ENCODE data around the gene ENPP3.

ENPP3 gene

GRCh38 chr6:131636880-131637792 is at the start of gene ENPP3:
ENPP3 (plus strand) TSS chr6:131637302; CDS start chr6:131637385, 83 bp downstream.
- DNase-seq (ENCODE audit: low read depth in 2 of 2) = peak; percentile 12 to 23
- no peak within 1 kb of the TSS for H3K4me3 ChIP-seq (replicated peaks in 1 of 2; ENCODE audit: low read depth in 2 of 2, low read length in 2 of 2)
- TF ChIP-seq CTCF (IDR thresholded peaks at IDR 0.05; ENCODE audit: low read depth, low read length) = no peak

GRCh38 chr6:131587909-131588308 is 49.2 kb upstream of the ENPP3 start:
- DNase-seq (ENCODE audit: low read depth in 2 of 2) = no peak
- TF ChIP-seq CTCF (IDR thresholded peaks at IDR 0.05; ENCODE audit: low read depth, low read length) = no peak
- H3K4me3 ChIP-seq (replicated peaks in 1 of 2; ENCODE audit: low read depth in 2 of 2, low read length in 2 of 2) = no peak overlapping the region

- H3K4me3 ChIP-seq (replicated peaks in 1 of 2; ENCODE audit: low read depth in 2 of 2, low read length in 2 of 2) = no peak overlapping the region
- DNase-seq (ENCODE audit: low read depth in 2 of 2) = no peak
- TF ChIP-seq CTCF (IDR thresholded peaks at IDR 0.05; ENCODE audit: low read depth, low read length) = no peak
Observed at GRCh38 chr6:131588643-131589042, 48.5 kb upstream of the ENPP3 start.

GRCh38 chr6:131592935-131593334 is 44.2 kb upstream of the ENPP3 start:
- DNase-seq (ENCODE audit: low read depth in 2 of 2) = no peak
- H3K4me3 ChIP-seq (replicated peaks in 1 of 2; ENCODE audit: low read depth in 2 of 2, low read length in 2 of 2) = no peak overlapping the region
- no peak for TF ChIP-seq CTCF (IDR thresholded peaks at IDR 0.05; ENCODE audit: low read depth, low read length)

GRCh38 chr6:131594074-131594473 is 43.0 kb upstream of the ENPP3 start:
- no peak for DNase-seq (ENCODE audit: low read depth in 2 of 2)
- TF ChIP-seq CTCF (IDR thresholded peaks at IDR 0.05; ENCODE audit: low read depth, low read length) = no peak
- no peak overlapping the region for H3K4me3 ChIP-seq (replicated peaks in 1 of 2; ENCODE audit: low read depth in 2 of 2, low read length in 2 of 2)

GRCh38 chr6:131597446-131597845 is 39.7 kb upstream of the ENPP3 start:
- DNase-seq (ENCODE audit: low read depth in 2 of 2) = peak; percentile 5
- no peak overlapping the region for H3K4me3 ChIP-seq (replicated peaks in 1 of 2; ENCODE audit: low read depth in 2 of 2, low read length in 2 of 2)
- peak; percentile 32 for TF ChIP-seq CTCF (IDR thresholded peaks at IDR 0.05; ENCODE audit: low read depth, low read length)

All from cardiac fibroblast (primary cell).